ENCODE measurements around the gene PTPRQ.

PTPRQ gene

DNA sequence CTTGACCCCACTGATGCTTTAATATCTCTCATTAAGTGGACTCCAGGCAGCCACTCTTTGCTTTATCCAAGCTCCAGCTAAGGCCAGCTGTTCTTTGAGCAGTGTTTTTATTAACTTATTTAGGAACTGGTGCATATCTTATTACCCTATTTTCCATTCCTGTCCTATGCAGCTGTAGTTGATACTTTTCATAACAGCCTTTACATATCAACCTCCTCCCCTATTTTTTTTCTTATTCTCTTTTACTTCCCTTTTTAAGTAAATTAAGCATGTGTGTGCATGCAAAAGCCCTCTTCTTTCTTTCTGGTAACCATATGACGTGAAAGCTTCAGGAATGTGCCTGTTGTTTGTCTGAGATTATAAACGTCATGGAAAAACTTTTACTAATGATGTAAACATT is 121.2 kb downstream of the PTPRQ start:
- no peak for DNase-seq

DNA sequence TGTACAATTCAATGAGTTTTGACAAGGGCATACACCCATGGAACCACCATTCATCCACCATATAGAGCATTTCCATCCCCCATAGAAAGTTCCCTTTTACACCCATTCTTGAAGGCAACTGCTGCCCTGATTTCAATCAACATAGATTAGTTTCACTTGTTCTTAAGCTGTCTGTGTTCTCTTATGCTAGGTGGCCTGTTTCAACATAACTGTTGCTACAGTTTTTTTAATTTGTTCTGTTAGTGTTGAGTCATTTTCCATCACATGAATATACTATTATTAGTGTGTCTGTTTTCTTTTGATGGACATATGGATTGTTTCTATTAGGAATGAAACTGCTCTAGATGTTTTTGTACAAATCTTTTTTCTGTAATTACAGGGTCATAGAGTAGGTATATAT is 123.4 kb downstream of the PTPRQ start:
- DNase-seq, result no peak

DNA sequence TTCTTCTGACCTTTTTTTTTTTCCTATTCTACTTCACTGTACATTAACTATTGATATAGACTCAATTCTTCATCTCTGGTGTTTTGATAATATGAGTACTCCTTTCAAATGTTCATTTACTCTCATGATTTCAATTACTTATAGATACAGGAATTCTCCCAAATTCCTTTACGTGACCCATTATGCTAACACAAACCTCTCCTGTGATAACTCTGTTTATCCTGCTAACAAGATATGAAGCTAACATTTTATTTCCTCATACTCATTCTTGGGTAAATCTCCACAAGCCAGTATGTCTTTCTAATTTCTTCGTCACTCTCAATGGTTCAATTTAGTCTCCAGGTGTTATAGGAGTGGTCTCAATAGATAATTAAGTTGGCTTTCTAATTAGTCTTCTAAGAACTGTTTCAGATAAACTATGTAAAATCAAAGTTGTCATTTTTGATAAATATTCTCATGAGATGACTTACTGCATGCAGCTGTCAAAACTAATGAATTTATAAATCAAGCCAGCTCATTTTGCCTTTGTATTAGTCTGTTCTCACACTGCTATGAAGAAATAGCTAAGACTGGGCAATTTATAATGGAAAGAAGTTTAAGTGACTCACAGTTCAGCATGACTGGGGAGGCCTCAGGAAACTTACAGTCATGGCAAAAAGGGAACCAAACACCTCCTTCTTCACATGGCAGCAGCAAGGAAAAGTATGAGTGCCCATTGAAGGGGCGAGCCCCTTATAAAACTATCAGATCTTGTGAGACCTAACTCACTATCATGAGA is 132.8 kb downstream of the PTPRQ start:
- no peak for DNase-seq

DNA sequence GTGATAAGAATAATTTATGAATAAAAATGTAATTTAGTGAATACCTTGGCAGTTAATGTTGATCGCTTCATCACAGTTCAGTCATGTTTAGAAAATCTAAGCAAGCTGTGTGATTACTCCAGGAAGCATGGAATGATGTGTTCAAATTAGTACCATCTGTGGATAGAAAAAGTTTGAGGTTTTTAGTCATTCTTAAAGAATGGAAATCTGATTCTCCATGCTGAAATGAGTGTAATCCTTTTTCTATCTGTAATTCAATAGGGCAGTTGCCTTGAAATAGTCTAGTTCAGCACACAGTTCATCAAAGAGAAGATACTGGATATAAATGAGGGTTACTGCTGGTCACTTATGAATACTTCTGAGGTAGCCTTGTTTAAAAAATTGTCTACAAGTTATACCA is 136.2 kb downstream of the PTPRQ start:
- no peak for DNase-seq

DNA sequence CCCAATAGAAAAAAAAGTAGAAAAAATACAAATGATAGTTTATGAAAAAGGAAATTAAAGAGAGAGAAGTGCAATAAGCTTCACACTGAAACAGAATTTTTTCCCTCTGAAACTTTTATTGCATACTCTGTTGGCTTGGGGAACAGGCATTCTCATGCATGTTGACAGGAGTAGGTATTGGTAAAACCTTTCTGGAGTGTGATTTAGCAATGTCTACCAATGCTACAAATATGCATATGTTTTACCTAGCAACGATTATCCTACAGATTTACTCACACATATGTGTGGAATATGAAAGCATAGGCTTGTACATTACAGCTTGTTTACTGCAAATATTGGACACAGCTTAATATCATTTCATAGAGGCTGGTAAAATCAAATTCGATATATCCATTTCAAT is 137.7 kb downstream of the PTPRQ start:
- DNase-seq, result no peak

DNA sequence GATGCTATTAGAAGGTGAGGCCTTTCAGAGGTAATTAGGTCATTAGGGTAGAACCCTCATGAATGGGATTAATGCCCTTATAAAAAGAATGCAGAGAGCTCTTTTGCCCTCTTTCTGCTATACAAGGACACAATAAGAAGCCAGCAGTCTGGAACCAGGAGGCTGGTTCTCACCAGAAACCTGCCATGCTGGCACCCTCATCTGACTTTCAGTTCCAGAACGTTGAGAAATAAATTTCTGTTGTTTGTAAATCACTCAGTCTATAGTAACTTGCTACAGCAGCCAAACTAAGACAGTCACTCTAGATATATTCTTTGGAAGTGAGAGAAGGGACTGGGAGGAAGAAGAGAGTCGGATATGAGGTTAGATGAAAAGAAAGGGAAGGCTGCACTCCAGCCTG is 138.4 kb downstream of the PTPRQ start:
- no peak for DNase-seq

DNA sequence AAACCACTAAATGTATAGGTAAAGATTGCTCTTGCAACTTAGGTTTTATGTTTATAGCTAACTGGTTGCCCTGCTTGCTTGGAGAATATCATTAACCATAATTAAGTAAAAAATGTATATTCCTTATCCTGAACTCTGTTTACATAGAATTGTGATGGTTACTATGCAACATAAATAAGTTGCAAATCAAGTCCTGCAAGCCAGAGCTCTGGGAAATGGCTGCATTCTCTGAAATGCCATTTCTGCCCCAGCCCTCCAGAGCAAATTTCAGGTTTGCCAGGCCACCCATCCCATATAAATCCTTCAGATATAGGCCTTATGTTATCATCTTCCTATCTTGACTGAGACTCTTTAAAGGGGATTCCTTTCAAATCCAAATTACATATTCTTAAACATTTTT is 145.0 kb downstream of the PTPRQ start:
- no peak for DNase-seq

DNA sequence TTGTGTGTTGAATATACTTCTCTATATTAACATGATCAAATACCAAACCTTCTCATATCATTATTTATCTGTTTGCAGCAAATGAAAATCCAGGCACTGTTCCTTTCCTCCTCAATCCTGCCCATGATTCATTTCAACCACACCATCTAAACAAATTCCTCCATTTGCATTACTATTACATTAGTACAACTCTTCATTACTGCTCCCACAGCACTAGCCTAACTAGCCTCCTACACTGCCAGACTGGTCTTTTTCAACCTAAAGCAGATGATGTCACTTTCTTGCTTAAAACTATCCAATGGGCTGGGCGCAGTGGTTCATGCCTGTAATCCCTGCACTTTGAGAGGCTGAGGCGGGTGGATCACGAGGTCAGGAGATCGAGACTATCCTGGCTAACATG is 146.1 kb downstream of the PTPRQ start:
- DNase-seq, result no peak

DNA sequence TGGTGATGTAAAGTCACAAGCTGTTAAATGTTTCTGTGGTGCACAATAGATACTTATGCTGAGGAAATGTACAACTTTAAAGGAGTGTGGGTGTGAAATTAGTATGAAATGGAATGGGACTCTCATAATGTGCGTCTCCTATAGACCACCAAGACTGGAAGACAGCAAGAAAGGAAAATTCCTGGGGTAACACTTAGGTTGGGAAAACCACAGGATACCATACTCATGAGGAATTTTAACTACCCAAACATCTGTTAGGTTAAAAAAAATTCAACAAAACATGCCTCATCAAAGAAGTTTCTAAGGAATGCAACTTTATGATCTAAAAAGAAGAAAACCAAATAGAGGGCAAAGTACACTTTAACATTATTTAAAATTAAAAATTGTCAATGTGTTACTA is 149.7 kb downstream of the PTPRQ start:
- DNase-seq, result no peak

DNA sequence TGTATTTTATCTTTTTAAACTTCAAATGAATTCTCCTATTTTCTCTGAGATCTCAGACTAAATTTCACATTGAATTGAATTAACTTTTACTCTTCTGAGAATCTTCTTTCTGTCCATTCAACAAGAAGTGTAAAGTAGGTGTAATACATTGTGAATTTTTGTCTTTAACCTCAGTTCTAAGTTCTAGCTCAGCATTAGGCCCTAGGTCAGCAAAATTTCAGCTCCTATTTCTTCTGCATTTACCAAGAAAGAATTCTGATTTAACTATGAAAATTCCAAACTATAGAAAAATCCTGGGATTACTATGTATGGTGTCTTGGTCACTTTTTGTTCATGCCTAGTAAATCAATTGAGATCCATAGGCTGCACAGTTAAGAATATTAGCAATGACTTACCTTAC is 152.5 kb downstream of the PTPRQ start:
- no peak for DNase-seq

DNA sequence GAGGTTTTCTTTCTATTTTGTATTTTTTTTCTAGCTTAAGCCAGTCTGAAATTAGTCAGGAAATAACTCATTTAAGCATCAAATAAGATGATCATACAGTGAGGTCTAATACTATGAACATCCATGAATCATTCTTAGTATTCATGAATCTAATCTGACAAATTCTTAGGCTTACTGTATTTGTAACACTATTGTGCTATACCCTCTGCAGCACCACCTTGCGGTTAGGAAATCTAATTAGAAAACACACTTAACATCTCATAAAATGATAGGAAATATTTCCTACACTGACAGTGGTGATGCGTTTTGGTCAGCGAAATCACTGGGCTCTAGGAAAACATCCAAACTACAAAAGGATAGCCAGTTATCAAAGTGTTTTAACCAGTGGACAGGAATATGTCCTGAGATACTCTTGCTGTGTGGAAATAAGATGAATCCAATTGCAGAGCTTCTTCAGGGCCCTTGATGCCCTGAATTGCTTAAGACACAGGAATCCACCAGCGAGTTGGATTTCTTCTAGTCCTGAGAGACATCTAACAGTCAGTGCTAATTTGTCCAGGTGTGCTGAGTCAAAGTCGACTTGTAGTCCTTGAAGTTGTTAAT is 154.1 kb downstream of the PTPRQ start:
- no peak for DNase-seq

DNA sequence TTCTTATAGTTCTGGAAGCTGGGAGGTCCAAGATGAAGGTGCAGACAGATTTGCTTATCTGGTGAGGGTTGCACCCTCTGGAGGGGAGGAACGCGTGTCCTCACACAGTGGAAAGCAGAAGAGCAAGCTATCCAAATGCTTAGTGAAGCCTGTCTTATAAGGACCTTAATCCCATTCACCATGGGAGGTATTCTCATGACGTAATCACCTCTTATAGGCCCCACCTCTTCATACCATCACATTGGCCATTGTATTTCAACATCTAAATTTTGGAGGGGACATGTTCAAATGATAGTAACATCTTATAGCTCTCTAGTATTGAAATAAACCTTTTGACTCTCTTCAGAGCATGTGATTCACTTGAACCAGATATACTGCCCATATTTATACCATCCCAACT is 158.4 kb downstream of the PTPRQ start:
- DNase-seq, result no peak

DNA sequence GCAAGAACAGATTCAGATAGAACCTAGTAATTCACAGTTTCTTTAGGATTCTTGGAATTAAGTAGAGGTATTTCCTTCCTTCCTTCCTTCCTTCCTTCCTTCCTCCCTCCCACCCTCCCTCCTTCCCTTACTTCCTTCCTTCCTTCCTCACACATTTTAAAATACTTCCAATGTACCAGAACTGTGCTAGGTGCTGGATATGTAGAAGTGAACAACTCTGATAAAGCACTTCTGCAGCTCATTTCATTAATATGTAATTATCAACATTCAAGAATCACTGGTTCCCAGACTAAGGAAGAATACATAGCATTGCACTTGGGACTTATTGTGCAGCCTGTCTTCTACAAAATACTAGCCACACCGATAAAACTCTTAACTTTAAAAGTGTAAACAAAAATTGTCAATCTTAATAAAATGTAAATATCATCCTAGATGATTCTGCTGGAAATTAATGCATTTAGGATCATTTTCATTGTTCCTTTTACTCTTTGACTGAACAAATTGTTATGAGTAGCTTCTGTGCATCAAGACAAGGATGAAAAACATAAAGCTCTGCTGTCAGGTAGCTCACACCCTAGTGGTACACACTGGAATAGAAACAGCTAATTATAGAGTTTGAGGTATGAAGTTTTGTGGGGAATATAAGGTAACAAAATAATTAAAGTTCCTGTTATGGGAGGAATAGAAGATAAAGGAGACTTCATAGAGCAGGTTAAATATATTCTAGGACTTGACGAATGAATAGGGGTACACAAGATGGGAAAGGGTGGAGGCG is 163.5 kb downstream of the PTPRQ start:
- no peak for DNase-seq

DNA sequence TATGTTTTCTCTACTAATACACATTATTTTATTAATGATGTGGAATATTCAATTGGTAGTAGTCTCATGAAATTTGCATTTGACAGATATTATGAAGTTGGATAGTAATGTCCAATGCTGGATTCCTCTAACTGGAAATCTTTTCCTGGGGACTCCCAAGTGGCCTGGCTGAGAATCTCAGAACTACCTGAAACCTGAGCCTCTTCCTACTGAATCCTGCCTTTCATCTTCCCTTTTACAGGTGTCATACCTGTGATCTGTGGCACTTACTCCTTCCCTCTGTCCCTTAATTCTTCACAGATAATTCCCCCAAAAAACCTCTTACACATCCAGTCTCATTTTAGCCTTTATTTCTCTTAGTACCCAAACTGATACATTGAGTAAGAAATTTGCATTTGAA is 173.7 kb downstream of the PTPRQ start:
- DNase-seq, result no peak

DNA sequence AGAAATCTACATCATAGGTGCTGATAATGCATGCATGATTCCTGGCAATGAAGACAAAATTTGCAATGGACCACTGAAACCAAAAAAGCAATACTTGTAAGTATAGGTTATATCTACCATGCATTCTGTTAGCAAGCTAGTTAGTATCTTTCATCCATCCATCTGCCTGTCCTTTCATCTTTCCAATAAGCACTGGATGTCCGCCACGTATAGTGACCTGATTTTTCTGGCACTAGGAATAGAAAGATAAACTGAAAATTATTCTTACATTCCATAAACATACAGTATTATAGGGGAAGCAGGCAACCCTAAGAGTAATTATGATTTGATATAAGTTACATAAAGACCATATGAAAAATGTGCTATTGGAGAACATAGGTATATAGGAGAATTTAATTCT is 176.2 kb downstream of the PTPRQ start:
- DNase-seq, result no peak

DNA sequence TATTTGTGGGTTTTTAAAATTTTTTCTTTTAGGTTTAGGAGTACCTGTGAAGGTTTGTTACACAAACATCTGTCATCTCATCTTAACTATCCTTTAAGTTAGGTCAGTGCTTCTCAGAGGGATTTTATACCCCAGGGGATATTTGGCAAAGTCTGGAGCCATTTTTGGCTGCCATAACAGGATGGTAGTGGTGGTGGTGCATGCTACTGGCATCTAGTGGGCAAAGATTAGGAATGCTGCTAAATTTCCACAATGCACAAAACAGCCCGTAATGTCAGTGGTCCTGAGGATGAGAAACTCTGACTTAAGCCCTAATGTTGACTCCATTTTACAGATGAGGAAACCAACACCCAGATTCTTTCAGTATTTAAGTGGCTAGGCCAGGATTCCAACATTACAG is 178.2 kb downstream of the PTPRQ start:
- DNase-seq, result no peak

DNA sequence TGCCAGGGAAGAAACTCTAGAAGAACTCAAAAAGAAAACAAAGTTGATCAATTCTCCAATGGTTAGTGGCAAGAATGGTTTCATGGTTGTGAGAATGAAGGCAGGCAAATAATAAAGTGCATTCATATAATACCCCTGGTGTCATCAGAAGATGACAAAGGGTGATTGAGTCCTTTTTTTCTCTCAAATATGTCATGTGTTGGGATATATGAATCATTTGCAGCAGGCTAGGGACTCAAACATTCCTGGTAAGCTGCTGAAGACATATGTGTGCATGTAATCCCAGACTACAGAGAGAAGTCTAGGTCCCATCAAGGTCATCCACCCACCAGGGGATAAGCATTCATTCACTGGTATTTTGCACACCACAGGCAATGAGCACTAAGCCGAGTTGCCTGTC is 181.0 kb downstream of the PTPRQ start:
- no peak for DNase-seq

DNA sequence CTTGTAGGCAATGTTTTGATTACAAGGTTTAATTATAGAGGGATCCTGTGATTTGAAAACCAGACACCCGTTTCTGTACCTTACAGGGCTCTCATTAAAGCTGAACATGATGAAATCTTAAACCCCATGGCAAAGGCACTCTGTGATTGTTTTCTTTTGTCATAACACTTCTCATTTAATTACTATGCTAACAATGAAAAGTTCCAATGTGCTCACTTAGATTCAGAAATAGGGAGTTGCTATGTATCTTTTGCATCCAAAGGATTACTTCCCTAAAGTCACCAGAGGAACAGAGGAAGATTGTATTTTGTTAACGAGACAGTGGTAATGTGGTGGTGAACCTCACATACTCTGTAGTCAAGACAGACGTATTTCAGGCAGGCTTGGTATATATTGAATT is 181.9 kb downstream of the PTPRQ start:
- no peak for DNase-seq

DNA sequence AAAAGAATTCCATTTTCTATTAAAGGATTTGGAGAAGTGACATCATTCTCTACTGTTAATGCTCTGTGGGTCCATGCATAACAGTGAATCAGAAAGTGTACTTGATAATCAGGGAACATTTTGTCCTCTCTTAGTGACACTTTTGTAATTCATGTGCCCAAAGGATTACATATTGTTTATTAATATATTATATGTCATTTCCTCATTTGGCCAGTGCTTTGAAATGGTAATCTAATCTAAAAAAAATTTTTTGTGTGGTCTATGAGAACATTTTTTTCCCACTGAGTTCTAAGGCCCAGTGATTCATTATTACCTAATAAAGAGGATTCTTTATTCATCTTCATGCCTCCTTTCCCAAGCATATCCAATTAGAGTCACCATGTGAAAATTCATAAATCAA is 183.7 kb downstream of the PTPRQ start:
- no peak for DNase-seq

DNA sequence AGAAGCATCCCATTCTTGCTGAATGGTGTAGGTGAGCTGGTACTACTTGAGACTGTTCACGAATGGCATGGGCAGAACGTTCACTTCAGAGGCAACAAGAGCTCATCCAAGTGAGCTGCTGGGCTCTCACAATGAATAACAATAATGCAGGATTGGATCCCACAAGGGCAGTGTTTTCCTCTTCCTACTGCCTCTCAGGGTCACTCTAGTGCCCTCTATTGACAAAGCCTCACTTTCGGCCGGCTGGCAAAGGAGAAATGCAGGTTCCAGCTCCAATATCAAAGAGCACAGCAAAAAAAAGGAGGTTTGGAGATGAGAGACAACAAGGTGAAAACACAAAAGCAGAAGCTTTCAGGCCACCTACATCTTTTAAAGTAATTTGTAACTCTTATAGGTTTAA is 188.8 kb downstream of the PTPRQ start:
- no peak for DNase-seq

DNA sequence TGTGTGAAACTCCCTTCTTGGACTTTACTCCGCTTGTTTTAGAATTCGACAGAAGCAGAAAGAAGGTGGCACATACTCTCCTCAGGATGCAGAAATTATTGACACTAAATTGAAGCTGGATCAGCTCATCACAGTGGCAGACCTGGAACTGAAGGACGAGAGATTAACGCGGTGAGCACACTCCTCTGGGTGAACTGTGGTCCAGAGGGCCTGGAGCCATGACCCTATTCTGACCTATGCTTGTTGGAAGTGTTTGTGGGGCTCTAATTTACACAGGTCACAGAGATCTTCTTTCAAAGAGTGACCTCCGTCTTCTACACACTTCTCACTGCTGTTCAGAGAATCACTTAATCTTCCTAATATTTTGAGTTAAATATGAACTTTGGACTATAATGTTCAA is 190.9 kb downstream of the PTPRQ start:
- DNase-seq, result no peak

DNA sequence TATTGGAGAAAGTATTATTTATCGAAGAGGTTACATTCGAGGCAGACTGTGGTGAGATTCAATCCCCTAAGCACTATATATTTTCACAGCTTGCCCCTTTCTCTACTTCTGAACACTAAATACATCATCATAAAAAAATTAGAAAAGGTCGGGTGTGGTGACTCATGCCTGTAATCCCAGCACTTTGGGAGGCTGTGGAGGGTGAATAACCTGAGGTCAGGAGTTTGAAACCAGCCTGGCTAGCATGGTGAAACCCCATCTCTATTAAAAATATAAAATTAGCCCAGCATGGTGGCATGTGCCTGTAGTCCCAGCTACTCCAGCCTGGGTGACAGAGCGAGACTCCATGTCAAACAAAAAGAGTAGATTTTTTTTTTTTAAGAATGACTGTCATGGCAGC is 192.8 kb downstream of the PTPRQ start:
- no peak for DNase-seq

DNA sequence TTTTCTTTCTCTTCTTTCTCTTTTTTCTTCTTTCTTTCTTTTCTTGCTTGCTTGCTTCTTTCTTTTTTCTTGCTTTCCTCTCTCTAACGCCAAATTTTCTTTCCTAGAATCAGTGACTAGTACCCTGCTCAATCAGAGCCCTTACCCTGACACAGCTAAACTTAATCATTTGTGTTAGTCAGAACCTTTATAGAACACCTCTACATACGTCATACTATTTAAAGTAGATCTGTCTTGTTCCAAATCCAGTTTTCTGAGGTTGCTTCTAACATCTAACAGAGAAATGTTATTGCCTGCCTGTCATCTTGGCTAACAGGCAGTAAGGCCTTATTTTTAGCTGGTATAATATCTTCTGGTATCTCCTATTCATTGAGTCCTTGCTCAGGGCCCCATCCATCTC is 197.9 kb downstream of the PTPRQ start:
- no peak for DNase-seq

DNA sequence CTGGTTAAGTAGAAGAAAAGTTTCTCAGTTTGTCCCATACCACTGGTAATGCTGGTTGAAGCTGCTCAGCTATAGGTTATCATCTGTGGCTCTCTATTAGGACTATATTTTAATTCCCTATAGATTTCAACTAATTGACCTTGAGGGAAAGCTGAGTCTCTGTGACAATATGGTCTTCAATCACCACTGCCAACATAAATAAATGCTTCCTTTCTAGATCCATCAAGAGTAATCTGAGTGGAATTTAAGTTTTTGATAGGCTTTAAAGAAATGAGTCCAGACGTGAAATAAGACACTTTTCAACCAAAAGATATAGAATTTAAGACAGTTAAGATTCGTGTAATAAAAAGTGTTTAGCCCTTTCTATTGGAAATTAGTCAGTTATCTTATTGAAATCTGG is 199.9 kb downstream of the PTPRQ start:
- no peak for DNase-seq
